ENCODE measurements around the gene ABCE1. TPM values are rescaled to one million over a fixed set of nuclear protein-coding genes. Genes with fewer than 3 reads are reported as not detected.

ABCE1 gene
- total and polyA plus RNA-seq, 10 of the 15 experiments (the other 5 are each of a cell fraction or from before 2014, with no cell fraction given): 75.9 to 172 (median 134) TPM

- peaks cover 63% of the 10 kb centered on the region for H3K79me2 ChIP-seq (ENCODE audit: control insufficient read depth, insufficient read depth, low read length)
- ATAC-seq (no peak), FAIRE-seq (no peak), DNase-seq (ENCODE audit: low read depth, low spot score) (no peak)
- intact Hi-C loops (cut with micrococcal nuclease; ENCODE audit: unreplicated experiment) (loop anchor here (5.0 kb wide), 1 partner anchor 629 kb away; no protein-coding TSS in a partner anchor), in situ Hi-C loops (cut with MboI) (no loop called here)
- under 1% methylated on average over 9 of the region's 9 CpGs for WGBS (ENCODE audit: insufficient coverage, insufficient replicate concordance, low lambda C conversion rate, missing lambda C conversion rate)
- no peaks in the 10 kb centered on the region for H3K9me3 ChIP-seq (replicated peaks; ENCODE audit: control insufficient read depth, insufficient read depth, low read length)
- BruUV-seq (replicated peaks): no TSS peak
- peak overlapping the region; percentile 90 for H3K9ac ChIP-seq (ENCODE audit: control insufficient read depth, insufficient read depth, low read length)
- peak overlapping the region; percentile 67 for H3K4me3 ChIP-seq
- ChIA-PET SMC1A (ENCODE audit: uncharacterized antibody, unreplicated experiment) (interaction anchor here (0.8 to 5.9 kb wide), 23 partner anchors 7 to 446 kb away, joined by 3 to 42 read pairs (median 7); partner anchors contain the start of genes ABCE1, ANAPC10 and MMAA), RAD21 (ENCODE audit: unreplicated experiment) (interaction anchor here (0.9 to 3.8 kb wide), 17 partner anchors 8 to 447 kb away, joined by 3 to 30 read pairs (median 6); partner anchors contain the start of genes ABCE1 and ANAPC10), CTCF (interaction anchor here (0.6 to 2.8 kb wide), 12 partner anchors 9 to 439 kb away, joined by 3 to 12 read pairs (median 5); no protein-coding TSS in a partner anchor), POLR2A (interaction anchor here (0.6 to 4.2 kb wide), 10 partner anchors 8 to 546 kb away, joined by 3 to 25 read pairs (median 10); partner anchors contain the start of genes ABCE1, ANAPC10 and MMAA)
- H3K27me3 ChIP-seq (replicated peaks in 1 of 2; ENCODE audit: control insufficient read depth in 2 of 2, insufficient read depth in 2 of 2, low read length in 1 of 2): no peaks in the 10 kb centered on the region
- H3K4me1 ChIP-seq (ENCODE audit: control insufficient read depth, insufficient read depth, low read length): peaks cover 23% of the 10 kb centered on the region
- H4K20me1 ChIP-seq (ENCODE audit: control insufficient read depth, insufficient read depth): no peaks in the 10 kb centered on the region
- peak overlapping the region; percentile 95 for H3K27ac ChIP-seq (ENCODE audit: control insufficient read depth, insufficient read depth)
- H2AFZ ChIP-seq (ENCODE audit: control insufficient read depth, low read depth, low read length): peak overlapping the region; percentile 51
- peak overlapping the region; percentile 86 for H3K4me2 ChIP-seq (ENCODE audit: control insufficient read depth, insufficient read depth)
- TF ChIP-seq MLLT1 (IDR thresholded peaks at IDR 0.05): peak; percentile 54; the same call in 1 of the 2 replicates
- TF ChIP-seq SIN3A (IDR thresholded peaks at IDR 0.05; ENCODE audit: low read depth, low read length): 0 out of 2 replicates have a peak, but pooled peaks have one; percentile 26
- peak; percentile 37 for TF ChIP-seq SMAD1 (IDR thresholded peaks at IDR 0.05; ENCODE audit: low read depth, partially characterized antibody)
- TF ChIP-seq ZNF592 (IDR thresholded peaks at IDR 0.05): no peak
- TF ChIP-seq CHD2 (IDR thresholded peaks at IDR 0.05; ENCODE audit: borderline replicate concordance, low read depth, low read length): no peak
- H3K36me3 ChIP-seq (ENCODE audit: control insufficient read depth in 2 of 2, insufficient read depth in 2 of 2, low read length in 1 of 2): 0 out of 4 replicates have a peak, but pooled peaks cover 0 to 6% of the 10 kb centered on the region in 2 experiments
Measured at GRCh38 chr4:145177906-145178538, 79.9 kb downstream of the ABCE1 start.

Measured in GM12878 (cell line).